Body of pancreas (tissue), 4 donors: ENCODE data around the gene BAHCC1.

ENCODE experiments used
- CTCF ChIP-seq, 7 experiments: fragments of 450-650 bp in 4 of 7; fragments of 200-600 bp in 3 of 7; sonication (generic) in 3 of 7; IDR thresholded peaks; one replicate each; pipeline ENCODE4 v1.5.1; 2016 to 2019; ENCODE audit warnings: antibody characterized with exemption in 7 of 7
- POLR2A ChIP-seq, 3 donors: fragments of 450-650 bp; IDR thresholded peaks; one replicate each; pipeline ENCODE4 v1.6.1; 2016; ENCODE audit warnings: antibody characterized with exemption in 3 of 3, mild to moderate bottlenecking in 2 of 3

GRCh38 chr17:81476097-81476496, 80.8 kb downstream of the BAHCC1 start:
- TF ChIP-seq CTCF (IDR thresholded peaks at IDR 0.05) (no peak), POLR2A (IDR thresholded peaks at IDR 0.05) (no peak)
